Activated CD4-positive, alpha-beta T cell treated with anti-CD3 and anti-CD28 coated beads, Interleukin-2, amount 10 ng/mL, durations not matched to agents 7 days and 5 days (primary cell): ENCODE measurements around the gene SFN. TPM values are rescaled to one million over a fixed set of nuclear protein-coding genes. Genes with fewer than 3 reads are reported as not detected.

Source experiments
- CTCF ChIA-PET: fragments of 350-600 bp; sonication (Branson Sonifier 250); formaldehyde crosslinking; loops from one replicate; lab custom pipeline; 2021; ENCODE audit warnings: antibody characterized with exemption; lab: Charles Lee
- POLR2A ChIA-PET: fragments of 350-600 bp; sonication (Branson Sonifier 250); formaldehyde crosslinking; loops from one replicate; lab custom pipeline; 2021; ENCODE audit warnings: antibody characterized with exemption; lab: Charles Lee
- DNase-seq: peaks from one replicate; pipeline ENCODE4 v3.0.0-alpha.2; 2020
- H3K27ac Mint-ChIP-seq: one replicate; pipeline ENCODE4 v1.8.0; 2021; ENCODE audit warnings: mild to moderate bottlenecking, moderate library complexity, mixed read lengths
- H3K27me3 Mint-ChIP-seq: one replicate; pipeline ENCODE4 v1.8.0; 2021; ENCODE audit warnings: mixed read lengths
- H3K36me3 Mint-ChIP-seq: one replicate; pipeline ENCODE4 v1.8.0; 2021; ENCODE audit warnings: low read depth, mixed read lengths
- H3K4me1 Mint-ChIP-seq: one replicate; pipeline ENCODE4 v1.8.0; 2021; ENCODE audit warnings: mixed read lengths
- H3K4me3 Mint-ChIP-seq: one replicate; pipeline ENCODE4 v1.8.0; 2021; ENCODE audit warnings: mild to moderate bottlenecking, moderate library complexity, mixed read lengths
- H3K9me3 Mint-ChIP-seq: one replicate; pipeline ENCODE4 v1.8.0; 2021; ENCODE audit warnings: mixed read lengths
- total RNA-seq, 2 experiments: library from RNA; stranded (reverse); gene quantifications; one replicate each; pipeline ENCODE4 v1.2.3, GENCODE V29; 2021

SFN gene
- total RNA-seq, 2 experiments from 2014 or later = 2.4 to 3.0 TPM

GRCh38 chr1:26907071-26907917 lies 44.3 kb downstream of the SFN start:
- no peak overlapping the region for H3K27ac Mint-ChIP-seq
- H3K9me3 Mint-ChIP-seq = no peaks in the 10 kb centered on the region
- DNase-seq = no peak
- H3K27me3 Mint-ChIP-seq = peaks cover 5% of the 10 kb centered on the region
- ChIA-PET CTCF (interaction anchor here (1.3 kb wide), 1 partner anchor 21 kb away, joined by 4 read pairs; no protein-coding TSS in a partner anchor), POLR2A (no interaction called here)
- no peak overlapping the region for H3K4me3 Mint-ChIP-seq
- peaks cover under 1% of the 10 kb centered on the region for H3K4me1 Mint-ChIP-seq
- H3K36me3 Mint-ChIP-seq = no peaks in the 10 kb centered on the region

- Mint-ChIP-seq H3K4me1 (no peaks in the 10 kb centered on the region), H3K36me3 (no peaks in the 10 kb centered on the region), H3K27ac (no peak overlapping the region), H3K4me3 (no peak overlapping the region), H3K27me3 (peaks cover 5% of the 10 kb centered on the region), H3K9me3 (no peaks in the 10 kb centered on the region)
- no peak for DNase-seq
- CTCF ChIA-PET = interaction anchor here (0.6 kb wide), 1 partner anchor 266 kb away, joined by 4 read pairs; no protein-coding TSS in a partner anchor
- POLR2A ChIA-PET = no interaction called here
Measured at GRCh38 chr1:26909951-26910342, 47.0 kb downstream of the SFN start.

- H3K36me3 Mint-ChIP-seq = no peaks in the 10 kb centered on the region
- POLR2A ChIA-PET = no interaction called here
- no peak overlapping the region for H3K27ac Mint-ChIP-seq
- H3K4me1 Mint-ChIP-seq = no peaks in the 10 kb centered on the region
- no peak overlapping the region for H3K4me3 Mint-ChIP-seq
- no peaks in the 10 kb centered on the region for H3K9me3 Mint-ChIP-seq
- CTCF ChIA-PET = interaction anchor here (0.6 to 1.4 kb wide), 2 partner anchors 20 to 267 kb away, joined by 3 to 4 read pairs; partner anchors contain the start of gene GPN2
- no peak for DNase-seq
- peaks cover 5% of the 10 kb centered on the region for H3K27me3 Mint-ChIP-seq
Measured at GRCh38 chr1:26910343-26911160, 47.6 kb downstream of the SFN start.

GRCh38 chr1:26911399-26912146 lies 48.6 kb downstream of the SFN start:
- H3K4me3 Mint-ChIP-seq = no peak overlapping the region
- ChIA-PET POLR2A (no interaction called here), CTCF (interaction anchor here (1.4 kb wide), 1 partner anchor 21 kb away, joined by 3 read pairs; the partner anchor contains the start of gene GPN2)
- H3K27ac Mint-ChIP-seq = no peak overlapping the region
- H3K9me3 Mint-ChIP-seq = no peaks in the 10 kb centered on the region
- H3K36me3 Mint-ChIP-seq = no peaks in the 10 kb centered on the region
- peaks cover 5% of the 10 kb centered on the region for H3K27me3 Mint-ChIP-seq
- no peaks in the 10 kb centered on the region for H3K4me1 Mint-ChIP-seq
- no peak for DNase-seq

GRCh38 chr1:26912147-26912490 lies 49.2 kb downstream of the SFN start:
- no peaks in the 10 kb centered on the region for H3K9me3 Mint-ChIP-seq
- ChIA-PET CTCF (interaction anchor here (1.0 kb wide), 1 partner anchor 83 kb away, joined by 3 read pairs; no protein-coding TSS in a partner anchor), POLR2A (no interaction called here)
- H3K4me3 Mint-ChIP-seq = no peak overlapping the region
- H3K36me3 Mint-ChIP-seq = no peaks in the 10 kb centered on the region
- H3K4me1 Mint-ChIP-seq = no peaks in the 10 kb centered on the region
- DNase-seq = no peak
- peaks cover 5% of the 10 kb centered on the region for H3K27me3 Mint-ChIP-seq
- no peak overlapping the region for H3K27ac Mint-ChIP-seq

- no peaks in the 10 kb centered on the region for H3K9me3 Mint-ChIP-seq
- no peak overlapping the region for H3K27ac Mint-ChIP-seq
- ChIA-PET CTCF (interaction anchor here (0.7 to 1.0 kb wide), 3 partner anchors 12 to 113 kb away, joined by 3 read pairs; no protein-coding TSS in a partner anchor), POLR2A (no interaction called here)
- no peak overlapping the region for H3K4me3 Mint-ChIP-seq
- peaks cover 5% of the 10 kb centered on the region for H3K27me3 Mint-ChIP-seq
- H3K4me1 Mint-ChIP-seq = no peaks in the 10 kb centered on the region
- no peak for DNase-seq
- no peaks in the 10 kb centered on the region for H3K36me3 Mint-ChIP-seq
Measured at GRCh38 chr1:26913389-26913753, 50.4 kb downstream of the SFN start.

Other genes with a start within 250 kb of the SFN start
- 100 to 1,000 TPM; 120 TPM for gene ARID1A, start 167.1 kb upstream of the SFN start, total RNA-seq
- gene PIGV, start 75.2 kb upstream of the SFN start, total RNA-seq = 10 to 100 TPM; 16.4 to 16.9 TPM
- gene ZDHHC18, start 36.5 kb upstream of the SFN start, total RNA-seq = 10 to 100 TPM; 45.1 to 55.0 TPM
- gene GPN2, start 27.1 kb downstream of the SFN start, total RNA-seq = 10 to 100 TPM; 25.9 to 26.9 TPM
- 10 to 100 TPM; 14.0 to 14.8 TPM for gene GPATCH3, start 37.3 kb downstream of the SFN start, total RNA-seq
- not detected for gene NR0B2, start 50.8 kb downstream of the SFN start, total RNA-seq
- gene NUDC, start 58.6 kb downstream of the SFN start, total RNA-seq = 10 to 100 TPM; 56.2 to 64.5 TPM
- not detected for gene KDF1, start 97.3 kb downstream of the SFN start, total RNA-seq
- not detected for gene TRNP1, start 130.5 kb downstream of the SFN start, total RNA-seq
- not detected for gene TENT5B, start 149.7 kb downstream of the SFN start, total RNA-seq